GM21576 (cell line): Measurements from ENCODE around the gene ANGPT4.

Experiments
- ATAC-seq: cut with Tn5 transposase; IDR thresholded peaks from one replicate; pipeline ENCODE4 v1.9.1; 2021; ENCODE audit warnings: mild to moderate bottlenecking, moderate library complexity; ENCODE audit not compliant: unreplicated experiment

The ANGPT4 gene

DNA sequence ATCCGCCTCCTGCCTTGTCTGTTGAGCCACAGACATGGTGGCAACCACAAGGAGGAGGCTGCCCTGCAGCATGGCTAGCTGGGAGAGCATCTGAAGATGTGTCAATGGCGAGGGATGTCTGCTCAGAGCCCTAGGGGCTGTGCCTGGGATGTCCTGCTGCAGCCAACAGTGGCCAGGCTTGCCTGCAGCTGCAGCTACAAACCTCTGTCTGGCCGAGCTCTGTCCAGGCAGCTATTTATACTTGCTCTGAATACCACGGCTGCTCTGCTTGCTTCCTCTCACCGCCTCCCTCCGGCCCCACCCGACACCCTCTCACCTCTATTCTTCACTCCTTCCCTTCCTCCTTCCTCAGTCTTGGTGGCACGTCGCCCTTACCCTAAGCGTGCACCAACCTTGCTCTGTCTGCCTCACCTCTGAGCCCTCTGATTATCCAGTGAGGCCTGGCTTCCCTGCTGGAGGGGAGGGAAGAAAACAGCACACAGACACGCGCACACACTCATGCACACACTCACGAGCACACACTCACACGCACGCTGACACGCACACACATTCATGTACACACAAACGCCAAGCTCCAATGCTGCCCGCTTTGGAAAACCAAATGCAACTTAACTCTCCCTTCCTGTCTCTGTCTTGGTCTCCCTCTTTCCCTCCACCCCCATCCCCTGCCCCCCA lies at the start of gene ANGPT4:
Gene ANGPT4, minus strand, starts transcription at position 210 of the 675 bp plus-strand sequence. Its CDS starts 120 bp downstream, at position 90.
- ATAC-seq, result no peak

- ATAC-seq, result no peak
These were observed 47.7 kb upstream of the ANGPT4 start for GRCh38 chr20:963795-964194.

DNA sequence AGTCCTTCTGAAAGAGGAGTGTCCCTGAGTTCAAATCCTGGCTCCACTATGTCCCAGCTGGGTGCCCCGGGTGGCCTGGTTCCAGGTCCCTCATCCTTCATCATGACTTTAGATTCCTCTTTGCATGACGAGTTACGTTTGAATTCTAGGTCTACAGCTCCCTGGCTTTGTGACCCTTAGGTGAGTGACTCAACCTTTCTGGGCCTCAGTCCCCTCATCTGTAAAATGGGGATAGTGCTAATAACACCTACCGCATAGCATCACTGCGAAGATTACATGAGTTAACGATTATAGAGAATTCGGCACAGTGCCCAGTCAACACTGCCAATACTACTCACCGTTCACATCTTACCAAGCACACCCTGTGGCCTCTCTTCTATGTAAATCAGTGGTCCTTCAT lies 46.5 kb upstream of the ANGPT4 start:
- no peak for ATAC-seq

GRCh38 chr20:962223-962622 lies 46.1 kb upstream of the ANGPT4 start:
- no peak for ATAC-seq

DNA sequence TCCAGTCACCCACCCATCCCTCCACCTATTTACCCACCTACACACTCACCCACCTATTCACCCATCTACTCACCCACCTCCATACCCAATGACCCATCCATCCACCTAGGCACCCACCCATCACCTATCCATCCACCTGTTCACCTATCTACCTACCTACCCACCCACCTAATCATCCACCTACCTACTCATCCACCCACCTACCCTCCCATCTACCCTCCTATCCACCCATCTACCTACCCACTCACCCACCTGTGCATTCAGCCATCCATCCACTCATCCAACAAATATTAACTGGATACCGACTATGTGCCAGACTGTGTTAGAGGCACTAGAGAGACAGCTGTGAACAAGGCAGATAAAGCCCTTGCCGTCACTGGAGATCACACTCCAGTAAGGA lies 45.6 kb upstream of the ANGPT4 start:
- ATAC-seq, result no peak

DNA sequence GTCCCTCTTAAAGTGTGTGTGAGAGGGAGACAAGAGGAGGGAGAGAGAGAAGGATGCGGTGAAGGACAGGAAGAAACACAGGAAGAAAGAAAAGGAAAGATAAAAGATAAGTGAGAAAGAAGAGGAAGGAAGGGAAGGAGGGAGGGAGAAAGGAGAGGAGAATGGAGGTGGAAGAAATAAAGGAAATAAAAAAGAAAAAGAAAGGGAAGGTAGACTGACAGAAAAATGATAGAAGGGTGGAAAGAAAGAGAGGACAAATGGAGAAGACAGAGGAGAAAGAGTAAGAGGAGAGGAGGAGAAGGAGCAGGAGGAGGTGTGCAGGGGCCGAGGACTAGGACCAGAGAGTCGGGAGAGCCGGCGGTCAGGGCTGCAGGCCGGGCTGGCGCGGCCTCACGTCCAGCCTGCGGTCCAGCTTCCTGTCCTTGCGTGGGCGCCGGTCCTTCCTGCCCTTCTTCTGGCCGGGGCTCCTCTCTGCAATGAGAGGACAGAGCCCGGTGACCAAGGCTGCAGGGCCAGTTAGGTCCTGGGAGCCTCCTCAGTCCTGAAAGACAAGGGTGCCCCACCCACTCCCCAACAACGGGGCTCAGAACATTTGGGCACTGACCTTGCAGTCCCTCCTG lies 44.0 kb upstream of the ANGPT4 start:
- ATAC-seq, result no peak

GRCh38 chr20:958936-959815 lies 43.0 kb upstream of the ANGPT4 start:
- ATAC-seq, result no peak

GRCh38 chr20:957544-957943 lies 41.4 kb upstream of the ANGPT4 start:
- no peak for ATAC-seq

DNA sequence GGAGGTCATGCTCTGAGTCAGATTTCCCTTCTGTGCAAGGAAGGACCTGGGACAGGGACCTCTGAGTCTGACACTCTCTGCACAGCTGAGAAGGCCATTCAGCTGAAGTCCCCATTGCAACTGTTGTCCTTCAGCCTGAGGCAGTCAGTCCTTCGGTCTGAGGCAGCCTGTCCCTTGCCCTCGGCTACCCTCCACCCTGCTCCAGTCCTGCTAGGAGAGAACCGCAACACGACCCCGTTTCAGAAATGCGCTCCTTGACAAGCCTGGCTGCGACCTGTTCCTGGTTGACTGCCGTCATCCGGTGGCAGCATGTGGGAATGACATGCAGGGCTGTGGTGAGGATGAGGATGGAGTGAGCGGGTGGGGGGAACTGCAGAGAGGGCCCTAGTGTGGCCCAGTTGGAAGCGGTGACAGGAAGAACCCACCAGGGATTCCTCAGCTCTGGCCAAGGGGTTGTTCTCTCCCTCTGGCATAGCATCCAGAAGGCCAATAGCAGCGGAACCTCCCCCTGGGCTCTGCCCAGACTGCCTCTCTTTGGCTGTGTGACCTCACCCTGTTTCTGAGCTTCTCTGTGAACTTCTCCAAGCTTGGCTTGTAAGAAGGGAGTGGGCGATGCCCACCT lies 40.3 kb upstream of the ANGPT4 start:
- ATAC-seq, result peak; percentile 69

GRCh38 chr20:955656-956055 lies 39.5 kb upstream of the ANGPT4 start:
- ATAC-seq, result no peak

GRCh38 chr20:955111-955510 lies 39.0 kb upstream of the ANGPT4 start:
- no peak for ATAC-seq

- no peak for ATAC-seq
These were observed 37.6 kb upstream of the ANGPT4 start for GRCh38 chr20:953742-954141.

DNA sequence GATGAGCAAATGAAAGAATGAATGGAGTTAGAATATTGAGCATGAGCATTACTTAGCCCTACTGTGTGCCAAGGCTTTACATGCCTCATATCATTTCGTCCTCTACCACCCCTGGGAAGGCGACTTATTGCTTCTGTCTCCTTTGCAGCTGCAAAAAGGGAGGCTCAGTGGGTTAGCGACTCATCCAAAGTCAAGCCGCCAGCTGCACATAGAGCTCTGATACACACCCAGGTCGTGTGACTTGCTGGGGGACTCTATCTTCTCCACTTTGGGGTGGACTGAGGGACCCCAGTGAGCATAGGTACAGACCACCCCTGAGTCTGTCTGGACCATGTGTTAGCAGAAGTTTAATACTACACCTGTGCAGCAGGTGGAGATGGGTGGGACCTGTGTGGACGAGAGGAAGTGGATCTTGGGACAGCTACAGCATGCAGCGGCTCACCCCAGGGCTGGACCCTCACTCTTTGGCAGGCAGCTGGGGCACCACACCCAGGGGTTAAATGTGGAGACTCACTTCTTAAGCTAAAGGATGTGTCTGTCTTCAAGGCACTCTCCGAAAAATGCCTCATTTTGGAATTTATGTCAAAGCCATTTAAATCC lies 36.2 kb upstream of the ANGPT4 start:
- no peak for ATAC-seq

- ATAC-seq, result no peak
These were observed 35.4 kb upstream of the ANGPT4 start for GRCh38 chr20:951384-952169.

- ATAC-seq, result no peak
These were observed 33.6 kb upstream of the ANGPT4 start for GRCh38 chr20:949717-950116.

- no peak for ATAC-seq
These were observed 30.7 kb upstream of the ANGPT4 start for GRCh38 chr20:946826-947225.

- ATAC-seq, result no peak
These were observed 29.7 kb upstream of the ANGPT4 start for GRCh38 chr20:945841-946240.

- no peak for ATAC-seq
These were observed 28.8 kb upstream of the ANGPT4 start for GRCh38 chr20:944774-945410.

GRCh38 chr20:944148-944547 lies 28.0 kb upstream of the ANGPT4 start:
- ATAC-seq, result no peak

- no peak for ATAC-seq
These were observed 26.5 kb upstream of the ANGPT4 start for GRCh38 chr20:942611-943010.
